ENCODE measurements around the gene PRM3.

Gene PRM3

DNA sequence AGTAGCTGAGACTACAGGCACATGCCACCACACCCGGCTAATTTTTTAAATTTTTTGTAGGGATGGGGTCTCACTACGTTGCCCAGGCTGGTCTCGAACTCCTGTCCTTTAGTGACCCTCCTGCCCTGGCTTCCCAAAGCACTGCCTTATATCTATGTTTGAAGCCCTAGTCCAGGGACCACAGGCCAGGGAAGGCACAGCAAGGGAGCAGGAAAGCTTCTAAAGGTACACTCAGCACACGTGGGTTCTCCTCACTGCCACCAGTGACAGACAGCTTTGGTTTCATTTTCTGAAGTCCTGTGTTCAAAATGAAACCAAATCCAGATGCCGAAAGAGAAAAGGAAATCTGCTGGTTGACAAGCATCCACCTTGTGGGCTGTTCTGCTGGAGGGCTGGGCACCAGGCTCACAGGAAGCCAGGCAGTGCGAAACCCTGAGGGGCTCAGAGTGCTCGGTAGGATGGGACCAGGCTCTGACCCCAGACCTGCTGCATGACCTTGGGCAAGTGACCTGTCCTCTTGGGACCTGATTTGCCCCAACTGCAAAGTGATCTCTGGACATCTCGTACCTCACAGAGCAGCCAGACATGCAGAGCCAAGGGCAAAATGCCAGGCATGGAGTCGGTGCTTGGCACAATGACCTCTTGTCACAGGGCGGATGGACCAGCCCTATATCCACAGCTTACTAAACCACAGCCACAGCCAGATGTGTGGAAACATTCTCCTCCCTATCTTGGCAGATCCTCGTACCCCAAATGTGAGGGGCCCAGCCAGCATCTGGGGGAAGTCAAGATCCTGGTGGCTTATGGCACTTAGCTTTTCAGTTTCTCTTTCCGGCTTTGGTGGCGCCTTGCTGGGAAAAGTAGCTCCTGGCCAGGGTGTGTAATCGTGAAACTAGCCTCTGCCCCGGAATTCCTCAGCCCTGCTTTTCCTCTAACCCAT, 14.6 kb downstream of the PRM3 start:
- DNase-seq: no peak

DNA sequence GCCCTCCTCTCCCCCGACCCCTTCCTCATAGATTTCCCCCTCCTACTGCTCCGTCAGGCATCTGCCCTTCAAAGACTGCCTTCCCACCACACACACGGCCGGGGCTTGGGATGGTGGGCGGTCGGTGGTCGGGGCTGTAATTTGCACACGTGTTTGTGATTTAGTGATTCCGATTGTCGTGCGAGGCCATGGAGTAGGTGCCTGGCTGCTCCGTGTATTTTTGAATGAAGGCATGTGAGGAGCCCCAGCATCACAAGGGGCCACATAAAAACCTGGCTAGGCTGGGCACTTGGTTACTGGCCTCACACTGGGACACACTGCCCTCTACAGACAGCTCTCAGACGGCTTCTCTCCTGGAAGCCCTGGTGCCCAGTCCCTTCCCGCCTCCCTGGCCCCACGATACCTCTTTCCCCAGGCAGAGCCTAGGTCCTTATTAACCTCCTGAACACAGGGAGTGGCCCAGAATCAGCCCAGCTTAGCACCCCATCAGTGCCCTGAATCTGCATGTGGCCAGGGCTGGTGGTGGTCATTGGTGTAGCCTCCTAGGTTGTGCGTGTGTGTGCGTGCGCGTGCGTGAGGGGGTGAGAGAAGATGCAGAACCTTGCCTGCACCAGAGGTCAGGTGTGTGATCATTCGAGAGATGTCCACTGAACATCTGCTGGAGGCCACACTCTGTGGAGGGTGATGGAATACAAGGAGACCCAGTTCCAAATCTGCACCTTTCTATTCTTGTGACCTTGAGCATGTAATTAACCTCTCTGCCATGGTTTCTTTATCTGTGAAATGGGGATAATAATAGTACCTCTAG, 16.1 kb downstream of the PRM3 start:
- peak; percentile 72 to 84 for DNase-seq

- no peak for DNase-seq
Observed at GRCh38 chr16:11256661-11257130, 16.7 kb downstream of the PRM3 start.

DNA sequence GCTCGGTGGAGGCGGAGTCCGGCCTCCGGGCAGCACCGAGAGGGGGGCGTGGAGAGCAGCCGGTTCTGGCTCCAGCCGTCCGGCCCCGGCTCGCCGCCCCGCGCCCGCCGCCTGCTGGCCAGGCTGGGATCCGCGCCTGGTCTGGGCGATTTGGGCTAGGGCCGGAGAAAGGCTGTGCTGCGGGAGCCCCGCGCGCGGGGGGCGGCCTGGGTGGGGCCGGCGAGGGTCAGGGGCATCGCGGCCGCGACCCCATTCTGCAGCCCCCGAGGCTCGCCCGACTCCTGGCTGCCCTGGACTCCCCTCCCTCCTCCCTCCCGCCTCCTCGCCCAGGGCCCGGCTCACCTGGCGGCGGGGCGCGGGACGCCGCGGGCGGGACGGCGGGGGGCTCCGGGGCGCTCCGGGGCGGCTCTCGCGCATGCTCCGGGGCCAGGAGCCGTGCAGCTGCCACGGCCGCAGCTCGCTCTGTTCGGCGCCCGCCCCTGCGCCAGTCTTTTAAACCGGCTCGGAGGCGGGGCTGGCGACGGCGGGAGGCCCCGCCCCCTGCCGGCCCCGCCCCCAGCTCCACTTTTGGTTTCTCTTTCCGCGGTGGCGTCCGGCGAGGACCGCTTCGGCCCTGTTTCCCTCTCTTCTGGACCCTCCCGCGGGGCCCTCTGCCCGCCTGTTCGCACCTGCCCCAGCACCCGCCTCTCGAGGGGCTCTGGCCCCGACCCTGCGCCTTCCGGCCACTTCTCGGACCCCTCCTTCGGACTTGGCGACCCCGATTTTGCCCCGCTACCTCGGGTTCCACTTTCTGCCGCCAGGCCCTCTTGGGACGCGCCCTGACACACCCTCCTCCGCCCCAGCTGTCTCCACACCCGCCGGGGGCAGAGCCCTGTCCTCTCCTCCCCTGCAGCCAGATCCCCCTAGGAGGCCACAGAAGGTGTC, 17.4 kb downstream of the PRM3 start, which contains the start of gene SOCS1:
SOCS1 (minus strand) TSS at position 468 of the 924 bp plus-strand sequence. CDS start 726 bp downstream, outside the sequence.
- DNase-seq: peak; percentile 76 to 79

DNA sequence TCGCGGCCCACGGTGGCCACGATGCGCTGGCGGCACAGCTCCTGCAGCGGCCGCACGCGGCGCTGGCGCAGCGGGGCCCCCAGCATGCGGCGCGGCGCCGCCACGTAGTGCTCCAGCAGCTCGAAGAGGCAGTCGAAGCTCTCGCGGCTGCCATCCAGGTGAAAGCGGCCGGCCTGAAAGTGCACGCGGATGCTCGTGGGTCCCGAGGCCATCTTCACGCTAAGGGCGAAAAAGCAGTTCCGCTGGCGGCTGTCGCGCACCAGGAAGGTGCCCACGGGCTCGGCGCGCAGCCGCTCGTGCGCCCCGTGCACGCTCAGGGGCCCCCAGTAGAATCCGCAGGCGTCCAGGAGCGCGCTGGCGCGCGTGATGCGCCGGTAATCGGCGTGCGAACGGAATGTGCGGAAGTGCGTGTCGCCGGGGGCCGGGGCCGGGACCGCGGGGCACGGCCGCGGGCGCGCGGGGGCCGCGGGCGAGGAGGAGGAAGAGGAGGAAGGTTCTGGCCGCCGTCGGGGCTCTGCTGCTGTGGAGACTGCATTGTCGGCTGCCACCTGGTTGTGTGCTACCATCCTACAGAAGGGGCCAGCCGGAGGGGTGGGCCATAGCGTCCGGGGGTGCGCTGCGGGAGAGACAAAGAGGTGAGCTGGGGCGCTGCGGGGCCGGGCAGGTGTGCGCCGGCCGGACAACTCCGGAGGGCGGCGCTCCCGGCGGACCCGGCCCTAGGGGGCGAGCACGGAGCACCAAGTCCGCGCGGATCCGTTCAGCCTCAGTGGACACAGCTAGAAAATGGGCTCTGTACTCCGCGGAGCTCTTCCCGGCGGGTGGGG, 18.3 kb downstream of the PRM3 start:
- peak; percentile 34 to 60 for DNase-seq

- no peak for DNase-seq
Observed at GRCh38 chr16:11253995-11254912, 19.2 kb downstream of the PRM3 start.

GRCh38 chr16:11253009-11253994, 20.1 kb downstream of the PRM3 start:
- peak in 1 of 2 experiments; percentile 5 for DNase-seq

GRCh38 chr16:11252482-11252931, 20.9 kb downstream of the PRM3 start:
- DNase-seq: no peak

DNA sequence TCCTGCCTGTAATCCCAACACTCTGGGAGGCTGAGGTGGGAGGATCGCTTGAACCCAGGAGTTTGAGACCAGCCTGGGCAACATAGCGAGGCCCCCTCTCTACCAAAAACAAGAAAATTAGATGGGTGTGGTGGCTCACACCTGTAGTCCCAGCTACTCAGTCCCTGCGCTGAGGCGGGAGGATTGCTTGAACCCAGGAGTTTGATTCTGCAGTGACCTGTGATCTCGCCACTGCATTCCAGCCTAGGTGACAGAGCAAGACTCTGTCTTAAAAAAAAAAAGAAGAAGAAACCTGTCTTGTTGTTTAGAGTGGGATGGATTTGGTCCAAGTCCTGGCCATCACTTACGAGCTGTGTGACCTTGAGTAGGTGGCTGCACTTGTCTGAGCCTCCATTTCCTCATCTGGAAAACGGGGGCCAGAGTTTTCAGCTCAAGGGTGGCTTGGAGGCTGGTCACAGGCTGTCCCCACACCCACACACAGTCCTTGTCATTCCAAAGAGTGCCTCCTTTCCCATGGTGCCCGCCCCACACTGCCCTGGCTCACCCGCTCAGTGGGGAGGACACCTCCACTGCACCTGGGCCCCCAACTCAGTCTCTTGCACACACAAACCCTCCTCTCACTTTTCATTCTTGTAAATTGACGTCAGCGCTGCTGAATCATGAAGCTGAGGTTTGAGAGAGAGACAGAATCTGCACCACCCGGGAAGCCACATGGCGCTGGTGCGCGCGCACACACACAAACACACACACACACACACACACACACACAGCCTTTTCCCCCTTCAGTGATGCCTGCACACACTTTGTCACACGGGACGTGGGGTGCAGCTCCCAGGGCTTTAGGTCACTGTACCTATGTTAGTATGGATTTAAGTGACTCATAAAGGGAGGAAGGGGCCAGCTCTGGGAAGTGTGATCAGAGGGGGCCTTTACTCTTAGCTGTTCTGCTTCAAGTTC, 21.6 kb downstream of the PRM3 start:
- DNase-seq: no peak

DNA sequence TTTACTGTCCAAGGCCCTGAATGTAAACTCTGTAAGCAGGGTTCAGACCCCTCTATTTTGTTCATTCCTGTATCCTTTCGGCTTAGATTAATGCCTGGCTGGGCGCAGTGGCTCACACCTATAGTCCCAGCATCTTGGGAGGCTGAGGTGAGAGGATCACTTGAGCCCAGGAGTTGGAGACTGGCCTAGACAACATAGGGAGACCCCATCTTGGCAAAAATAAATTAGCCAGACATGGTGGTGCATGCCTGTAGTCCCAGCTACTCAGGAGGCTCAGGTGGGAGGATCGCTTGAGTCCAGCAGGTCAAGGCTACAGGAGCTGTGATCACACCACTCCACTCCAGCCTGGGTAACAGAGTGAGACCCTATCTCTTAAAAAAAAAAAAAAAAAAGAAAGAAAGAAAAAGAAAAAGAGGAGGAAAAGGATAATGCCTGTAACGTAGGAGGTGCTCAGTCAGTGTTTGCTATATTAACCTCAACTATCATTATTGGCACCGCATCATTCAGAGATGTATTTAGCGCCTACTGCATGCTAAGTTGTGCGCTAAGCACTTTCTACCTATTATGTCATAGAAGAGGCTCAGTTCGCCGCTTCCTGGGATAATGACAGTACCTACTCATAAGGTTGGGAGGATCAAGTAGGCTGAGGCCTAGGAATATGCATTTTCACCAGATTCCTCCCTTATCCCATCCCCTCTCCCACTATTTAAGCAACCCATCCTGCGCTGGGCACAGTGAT, 22.5 kb downstream of the PRM3 start:
- no peak for DNase-seq

- DNase-seq: no peak
Observed at GRCh38 chr16:11250091-11250785, 23.2 kb downstream of the PRM3 start.

GRCh38 chr16:11249233-11250061, 24.0 kb downstream of the PRM3 start:
- no peak for DNase-seq

GRCh38 chr16:11248133-11248532, 25.3 kb downstream of the PRM3 start:
- no peak for DNase-seq

- DNase-seq: no peak
Observed at GRCh38 chr16:11245988-11246387, 27.4 kb downstream of the PRM3 start.

DNA sequence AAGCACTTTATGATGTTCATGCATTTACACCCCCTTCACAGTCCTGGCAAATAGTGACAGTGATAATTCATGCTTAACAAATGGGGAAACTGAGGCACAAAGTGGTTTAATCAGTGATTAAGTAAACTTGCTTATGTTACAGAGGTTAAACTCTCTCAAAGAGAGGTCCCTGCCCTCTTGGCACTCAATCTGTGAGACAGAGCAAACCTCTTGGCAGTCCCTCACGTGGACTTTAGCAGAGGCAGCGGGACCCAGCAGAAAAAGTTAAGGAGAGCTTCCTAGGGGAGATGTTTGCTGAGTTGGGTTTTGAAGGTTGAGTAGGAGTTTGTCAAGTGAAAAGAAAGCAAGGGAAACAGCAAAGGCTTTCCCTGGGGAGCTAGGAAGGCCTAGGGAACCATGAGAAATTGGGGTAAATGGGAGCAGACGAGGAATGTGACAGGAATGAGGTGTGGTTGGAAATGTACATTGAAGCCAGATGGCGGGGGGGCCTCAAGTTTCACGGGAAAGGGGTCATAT, 28.1 kb downstream of the PRM3 start:
- no peak for DNase-seq
